Amygdala (tissue), 56 donors: ENCODE data around the gene RERE.
A peak's percentile ranks its signal among the peaks of the same experiment; 100 is the strongest.

Source experiments
- DNase-seq, 56 donors: peaks; one replicate each; lab custom pipeline; 2025; lab: John Stamatoyannopoulos, UW

Gene RERE

GRCh38 chr1:8677782-8678181 lies 139.7 kb downstream of the RERE start:
- no peak for DNase-seq

- DNase-seq, result no peak
Observed at GRCh38 chr1:8676813-8677212, 140.6 kb downstream of the RERE start.

GRCh38 chr1:8676072-8676471 lies 141.4 kb downstream of the RERE start:
- no peak for DNase-seq

- no peak for DNase-seq
Observed at GRCh38 chr1:8674912-8675311, 142.5 kb downstream of the RERE start.

- DNase-seq, result no peak
Observed at GRCh38 chr1:8674481-8674880, 143.0 kb downstream of the RERE start.

- DNase-seq, result peak in 13 of 56 donors; percentile 10 to 53 (median 28)
Observed at GRCh38 chr1:8671306-8671917, 146.0 kb downstream of the RERE start.

- no peak for DNase-seq
Observed at GRCh38 chr1:8670371-8670818, 147.0 kb downstream of the RERE start.

GRCh38 chr1:8669606-8670335 lies 147.7 kb downstream of the RERE start:
- no peak for DNase-seq

- no peak for DNase-seq
Observed at GRCh38 chr1:8667869-8668594, 149.4 kb downstream of the RERE start.

GRCh38 chr1:8666389-8667167 lies 150.9 kb downstream of the RERE start:
- DNase-seq, result no peak

GRCh38 chr1:8665833-8666232 lies 151.6 kb downstream of the RERE start:
- no peak for DNase-seq

GRCh38 chr1:8664887-8665286 lies 152.6 kb downstream of the RERE start:
- DNase-seq, result no peak

GRCh38 chr1:8663915-8664329 lies 153.5 kb downstream of the RERE start:
- DNase-seq, result no peak

GRCh38 chr1:8663090-8663802 lies 154.2 kb downstream of the RERE start:
- no peak for DNase-seq

GRCh38 chr1:8662380-8663072 lies 154.9 kb downstream of the RERE start:
- no peak for DNase-seq

- peak in 3 of 56 donors; percentile 20 to 37 (median 26) for DNase-seq
Observed at GRCh38 chr1:8661185-8662110, 156.0 kb downstream of the RERE start.

- DNase-seq, result peak in 37 of 56 donors; percentile 11 to 72 (median 27)
Observed at GRCh38 chr1:8660411-8660828, 157.0 kb downstream of the RERE start.

GRCh38 chr1:8659593-8659992 lies 157.8 kb downstream of the RERE start:
- no peak for DNase-seq
